Stimulated activated effector memory CD8-positive, alpha-beta T cell treated with anti-CD3 and anti-CD28 coated beads, Interleukin-12 subunit alpha, Interleukin-12 subunit beta, amount 100 ng/mL, for 72 hours (primary cell): Measurements from ENCODE around the gene FBXO7.

Experiments used
- ATAC-seq: fragments of 150-1000 bp; cut with Tn5 transposase; 2 replicates; pipeline ENCODE4 v1.10.0; 2021
- DNase-seq, 2 donors: peaks; one replicate each; pipeline ENCODE4 v3.0.0; 2021 to 2022; ENCODE audit warnings: low spot score in 2 of 2
- H3K27ac Mint-ChIP-seq: one replicate; pipeline ENCODE4 v1.8.0; 2022; ENCODE audit warnings: mild to moderate bottlenecking, mixed read lengths
- H3K36me3 Mint-ChIP-seq: one replicate; pipeline ENCODE4 v1.8.0; 2022; ENCODE audit warnings: mild to moderate bottlenecking, mixed read lengths
- H3K4me1 Mint-ChIP-seq: one replicate; pipeline ENCODE4 v1.8.0; 2022; ENCODE audit warnings: mixed read lengths
- H3K4me3 Mint-ChIP-seq: one replicate; pipeline ENCODE4 v1.8.0; 2022; ENCODE audit warnings: mild to moderate bottlenecking, mixed read lengths
- H3K9me3 Mint-ChIP-seq: one replicate; pipeline ENCODE4 v1.8.0; 2022; ENCODE audit warnings: mixed read lengths

FBXO7 gene

GRCh38 chr22:32548039-32548438 is 73.4 kb downstream of the FBXO7 start:
- Mint-ChIP-seq H3K36me3 (no peaks in the 10 kb centered on the region), H3K4me1 (no peaks in the 10 kb centered on the region), H3K27ac (no peak overlapping the region), H3K9me3 (no peaks in the 10 kb centered on the region), H3K4me3 (no peak overlapping the region)
- DNase-seq (no peak), ATAC-seq (no peak)
